DMS114 treated with DMSO at 0.1 percent for 48 hours (cell line): ENCODE results near the gene HMHB1.
"Not testable (repeated sequence)": the region's sequence is repeated elsewhere in the genome, so short reads cannot be mapped to it uniquely, and the experiment has no call there.

Experiments used
- DNase-seq: peaks from one replicate; lab custom pipeline; 2025; ENCODE audit not compliant: unreplicated experiment; lab: John Stamatoyannopoulos, UW

The HMHB1 gene

GRCh38 chr5:143801252-143801939, 10.6 kb upstream of the HMHB1 start:
- DNase-seq: no peak

- DNase-seq: no peak
These were observed 6.1 kb upstream of the HMHB1 start for GRCh38 chr5:143805861-143806260.

- DNase-seq: no peak
These were observed 5.4 kb upstream of the HMHB1 start for GRCh38 chr5:143806579-143806978.

GRCh38 chr5:143807401-143807800, 4.6 kb upstream of the HMHB1 start:
- DNase-seq: no peak

- DNase-seq: not testable (repeated sequence)
These were observed 4.4 kb downstream of the HMHB1 start for GRCh38 chr5:143816370-143816769.

GRCh38 chr5:143819716-143820115, 7.8 kb downstream of the HMHB1 start:
- no peak for DNase-seq

GRCh38 chr5:143820451-143820850, 8.5 kb downstream of the HMHB1 start:
- no peak for DNase-seq

- peak; percentile 57 for DNase-seq
These were observed 13.1 kb downstream of the HMHB1 start for GRCh38 chr5:143824851-143825720.

- no peak for DNase-seq
These were observed 15.0 kb downstream of the HMHB1 start for GRCh38 chr5:143826951-143827444.

GRCh38 chr5:143828710-143829109, 16.7 kb downstream of the HMHB1 start:
- no peak for DNase-seq

GRCh38 chr5:143833177-143833576, 21.2 kb downstream of the HMHB1 start:
- DNase-seq: no peak

- DNase-seq: no peak
These were observed 23.3 kb downstream of the HMHB1 start for GRCh38 chr5:143835251-143835650.

GRCh38 chr5:143836161-143836725, 24.3 kb downstream of the HMHB1 start:
- no peak for DNase-seq

GRCh38 chr5:143837306-143837848, 25.4 kb downstream of the HMHB1 start:
- no peak for DNase-seq

GRCh38 chr5:143841446-143841845, 29.5 kb downstream of the HMHB1 start:
- no peak for DNase-seq

- DNase-seq: no peak
These were observed 31.0 kb downstream of the HMHB1 start for GRCh38 chr5:143842920-143843319.

- no peak for DNase-seq
These were observed 31.5 kb downstream of the HMHB1 start for GRCh38 chr5:143843461-143843860.

GRCh38 chr5:143850050-143850683, 38.2 kb downstream of the HMHB1 start:
- no peak for DNase-seq

- DNase-seq: no peak
These were observed 39.4 kb downstream of the HMHB1 start for GRCh38 chr5:143851383-143851782.

GRCh38 chr5:143860211-143860610, 48.2 kb downstream of the HMHB1 start:
- no peak for DNase-seq

- no peak for DNase-seq
These were observed 50.3 kb downstream of the HMHB1 start for GRCh38 chr5:143862271-143862670.
